ENCODE measurements around the gene TBC1D17.

Gene TBC1D17

DNA sequence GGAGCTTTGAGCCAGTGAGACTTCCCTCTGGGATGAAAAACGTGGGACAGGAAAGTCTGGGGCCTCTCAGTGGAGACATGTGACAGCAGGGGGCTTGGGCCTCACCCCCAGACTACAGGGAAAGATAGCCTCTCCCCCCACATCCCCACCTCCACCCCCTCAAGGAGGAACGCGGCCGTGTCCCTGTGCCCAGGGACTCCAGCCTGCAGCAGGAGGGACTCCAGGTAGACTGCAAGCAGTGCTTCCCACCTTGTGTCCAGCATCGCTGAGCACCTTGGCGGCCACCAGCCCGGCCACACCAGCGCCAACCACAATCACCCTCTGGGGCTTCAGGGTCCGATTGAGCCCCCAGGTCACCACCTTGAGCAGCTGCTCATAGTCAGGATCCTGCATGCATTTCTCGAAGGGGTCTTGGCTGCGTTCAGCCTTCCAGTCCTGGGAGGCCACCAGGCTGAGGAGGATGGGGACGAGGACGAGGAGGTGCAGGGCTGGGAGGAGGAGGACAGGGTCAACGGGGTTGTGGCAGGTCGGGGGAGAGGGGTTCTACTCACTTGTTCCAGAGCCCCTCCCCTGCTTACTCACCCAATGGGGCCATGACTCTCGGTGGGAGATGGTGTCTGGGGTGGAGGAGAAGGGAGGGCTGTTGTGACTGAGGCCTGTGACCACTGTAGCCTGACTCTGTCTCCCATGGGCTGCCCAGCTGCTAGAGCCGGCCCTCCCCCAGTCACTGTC, 18.2 kb downstream of the TBC1D17 start:
- DNase-seq: no peak

DNA sequence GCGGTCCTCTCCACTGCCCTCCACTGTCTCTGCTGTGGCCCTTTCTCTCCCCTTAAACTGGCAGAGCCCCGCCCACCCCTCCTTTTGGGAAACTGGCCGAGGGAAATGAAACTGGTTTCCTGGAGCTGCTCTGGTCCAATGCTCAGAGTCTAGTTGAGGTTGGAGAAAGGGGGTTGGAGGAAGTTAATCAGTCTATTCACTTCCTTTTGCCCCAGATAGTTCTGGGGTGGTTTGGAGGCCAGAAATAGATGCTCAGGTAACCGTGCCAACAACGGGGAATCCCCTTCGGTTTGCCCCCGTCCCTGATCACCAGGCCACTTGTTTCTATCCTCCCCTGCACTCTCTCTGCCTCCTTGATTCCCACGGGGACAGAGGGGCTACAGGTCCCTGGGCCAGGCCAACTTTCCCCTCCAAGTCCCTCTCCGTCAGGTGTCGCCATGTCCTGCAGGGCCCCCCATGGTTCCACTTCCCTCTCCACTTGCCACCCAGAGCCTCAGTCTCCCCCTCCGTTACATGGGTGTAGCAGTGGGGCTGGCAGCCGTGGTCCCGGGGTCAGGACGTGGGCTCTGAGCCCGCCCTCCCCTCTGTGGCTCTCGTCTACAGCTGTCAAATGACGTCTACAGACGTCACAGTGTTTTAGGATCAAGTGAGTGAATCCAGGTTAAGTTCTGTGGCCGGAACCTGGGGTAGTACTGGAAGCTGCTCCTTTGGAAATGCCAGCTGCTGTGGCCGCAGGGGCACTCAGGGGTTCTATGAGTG, 19.5 kb downstream of the TBC1D17 start, which contains the start of gene IL4I1:
TSS of gene IL4I1 (minus strand) at position 25 of the 759 bp plus-strand sequence. CDS start 727 bp downstream, outside the sequence.
- DNase-seq: peak; percentile 66

DNA sequence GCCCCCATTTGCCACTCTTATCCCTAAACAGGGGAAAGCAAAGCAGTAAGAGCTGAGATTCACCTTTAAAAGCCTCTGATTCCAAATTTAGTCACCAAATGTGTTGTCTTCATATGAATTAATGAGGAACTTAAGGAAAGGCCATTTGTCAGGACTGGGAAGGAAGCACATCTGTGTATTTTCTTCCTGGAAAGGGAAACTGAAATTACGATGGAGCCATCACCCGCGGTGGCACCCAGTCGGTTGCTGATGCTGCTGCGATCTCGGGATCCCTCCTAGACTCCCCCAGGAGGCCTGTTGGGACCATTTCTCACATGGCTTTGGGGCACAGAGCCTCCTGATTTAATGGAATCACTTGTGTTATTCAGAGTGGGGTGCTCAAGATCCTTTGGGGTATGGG, 26.6 kb downstream of the TBC1D17 start:
- DNase-seq: no peak

DNA sequence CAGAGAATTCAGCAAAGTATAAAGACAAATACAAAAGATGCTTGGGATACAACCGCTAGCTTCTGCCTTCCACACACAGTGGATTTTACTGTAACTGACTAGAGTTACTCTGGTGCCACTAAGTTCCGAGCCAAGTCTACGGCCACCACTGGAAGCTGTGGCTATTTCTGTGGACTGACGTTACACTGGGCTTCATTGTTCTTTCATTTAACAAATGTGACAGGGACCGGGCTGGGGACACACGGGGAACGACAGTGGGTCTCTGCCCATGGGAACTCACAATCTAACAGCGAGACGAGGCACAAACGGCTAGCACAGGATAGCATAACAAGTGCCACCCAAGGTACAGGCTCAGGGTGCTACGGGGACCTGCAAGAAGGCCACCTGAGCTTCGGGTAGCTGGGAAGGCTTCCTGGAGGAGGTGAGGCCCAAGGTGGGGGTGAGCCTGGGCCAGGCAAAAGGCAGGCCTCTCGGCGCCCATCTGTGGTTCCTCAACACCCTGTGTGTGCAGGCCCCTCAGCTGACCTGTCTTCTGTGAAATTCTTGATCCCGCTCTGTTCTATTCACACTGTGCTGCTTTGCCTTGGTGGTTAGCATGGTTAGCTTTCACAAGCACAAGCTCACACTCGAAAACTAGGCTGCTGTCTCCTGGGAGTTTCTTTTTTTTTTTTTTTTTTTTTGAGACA, 29.5 kb downstream of the TBC1D17 start:
- DNase-seq: no peak

DNA sequence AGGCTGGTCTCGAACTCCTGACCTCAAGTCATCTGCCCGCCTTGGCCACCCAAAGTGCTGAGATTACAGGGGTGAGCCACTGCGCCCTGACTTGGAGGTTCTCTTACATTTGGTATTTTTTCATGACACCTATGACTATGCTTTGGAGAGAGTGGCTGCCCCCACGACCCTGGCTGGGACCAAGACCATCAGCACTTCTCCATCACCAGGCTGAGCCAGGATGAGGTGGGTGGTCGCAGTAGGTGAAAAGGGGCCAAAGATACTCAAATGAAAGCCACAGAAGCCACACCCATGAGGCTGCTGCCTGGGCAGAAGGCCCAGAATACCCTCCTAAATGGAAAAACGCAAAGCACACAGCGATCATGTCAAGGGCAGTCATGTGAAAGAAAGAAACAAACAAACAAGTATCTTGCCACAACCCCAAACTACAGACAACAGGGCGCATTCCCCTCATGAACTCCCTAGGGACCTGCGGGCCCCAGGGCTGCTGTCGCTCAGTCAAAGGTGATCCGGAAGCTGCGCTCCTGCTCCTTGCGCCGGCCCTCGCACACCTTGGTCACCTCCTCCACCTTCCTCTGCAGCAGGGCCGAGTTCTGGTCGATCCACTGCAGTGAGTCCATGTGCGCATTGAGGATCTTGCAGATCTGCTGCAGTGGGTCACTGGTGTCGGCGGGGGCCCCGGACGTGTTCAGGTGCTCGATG, 30.4 kb downstream of the TBC1D17 start:
- no peak for DNase-seq

DNA sequence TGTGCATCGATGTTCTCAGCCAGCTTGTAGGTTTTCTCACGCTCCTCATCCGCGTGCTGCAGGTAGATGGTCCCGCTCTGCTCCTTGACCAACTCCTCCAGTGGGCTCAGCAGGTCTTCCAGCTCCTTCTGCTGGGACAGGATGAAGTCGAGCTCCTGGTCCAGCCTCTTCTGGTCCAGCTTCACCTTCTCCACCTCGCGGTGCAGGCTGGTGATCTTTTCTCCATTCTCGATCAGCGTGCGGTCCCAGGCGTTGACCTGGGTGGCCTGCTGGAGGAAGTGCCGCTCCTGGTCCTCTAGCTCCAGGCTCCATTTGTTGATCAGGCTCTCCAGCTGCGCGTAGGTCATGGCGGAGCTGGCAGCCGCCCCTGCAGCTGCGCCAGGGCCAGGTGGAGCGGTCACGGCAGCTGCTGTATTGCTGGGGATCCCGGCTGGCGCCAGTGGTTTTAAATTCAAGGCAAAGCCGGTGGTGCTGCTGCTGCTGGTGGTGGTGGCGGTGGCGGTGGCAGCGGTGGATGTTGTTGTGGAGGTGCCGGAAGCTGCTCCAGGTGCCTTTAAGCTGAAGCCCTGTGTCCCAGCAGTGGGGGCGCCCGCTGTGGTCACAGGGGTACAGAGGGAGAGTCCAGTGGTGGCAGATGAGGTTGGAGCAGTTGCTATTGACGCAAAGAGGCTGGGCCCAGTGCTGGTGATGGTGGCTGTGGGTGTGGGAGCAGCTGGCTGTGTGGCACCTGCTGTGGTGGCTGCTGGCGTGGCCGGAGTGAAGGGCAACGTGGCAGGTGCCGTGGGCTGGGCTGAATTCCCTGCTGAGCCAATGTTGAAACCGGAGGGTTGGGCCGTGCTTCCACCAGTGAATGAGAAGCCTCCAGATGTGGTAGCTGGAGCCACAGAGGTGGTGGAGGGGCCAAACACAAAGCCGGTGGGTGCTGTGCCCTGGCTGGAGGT, 31.2 kb downstream of the TBC1D17 start:
- no peak for DNase-seq

DNA sequence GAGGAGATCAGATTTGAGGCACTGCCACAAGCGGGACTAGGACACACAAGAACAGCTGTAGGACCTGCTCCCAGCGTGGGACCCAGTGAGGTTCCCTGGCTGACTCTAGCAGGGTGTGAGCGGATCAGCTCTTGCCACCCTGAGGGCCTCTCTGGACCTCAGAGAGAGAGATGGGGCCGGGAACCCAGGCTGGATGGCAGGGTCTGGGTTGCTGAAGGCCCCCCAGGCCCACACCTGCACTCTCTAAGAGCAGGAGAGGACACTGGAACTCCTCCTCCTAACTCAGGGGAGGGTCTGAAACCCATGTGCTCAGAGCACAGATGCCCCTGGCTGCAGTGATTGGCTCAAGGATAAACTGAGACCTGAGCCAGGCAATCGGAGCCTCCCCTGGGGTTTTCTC, 32.7 kb downstream of the TBC1D17 start:
- DNase-seq: no peak

DNA sequence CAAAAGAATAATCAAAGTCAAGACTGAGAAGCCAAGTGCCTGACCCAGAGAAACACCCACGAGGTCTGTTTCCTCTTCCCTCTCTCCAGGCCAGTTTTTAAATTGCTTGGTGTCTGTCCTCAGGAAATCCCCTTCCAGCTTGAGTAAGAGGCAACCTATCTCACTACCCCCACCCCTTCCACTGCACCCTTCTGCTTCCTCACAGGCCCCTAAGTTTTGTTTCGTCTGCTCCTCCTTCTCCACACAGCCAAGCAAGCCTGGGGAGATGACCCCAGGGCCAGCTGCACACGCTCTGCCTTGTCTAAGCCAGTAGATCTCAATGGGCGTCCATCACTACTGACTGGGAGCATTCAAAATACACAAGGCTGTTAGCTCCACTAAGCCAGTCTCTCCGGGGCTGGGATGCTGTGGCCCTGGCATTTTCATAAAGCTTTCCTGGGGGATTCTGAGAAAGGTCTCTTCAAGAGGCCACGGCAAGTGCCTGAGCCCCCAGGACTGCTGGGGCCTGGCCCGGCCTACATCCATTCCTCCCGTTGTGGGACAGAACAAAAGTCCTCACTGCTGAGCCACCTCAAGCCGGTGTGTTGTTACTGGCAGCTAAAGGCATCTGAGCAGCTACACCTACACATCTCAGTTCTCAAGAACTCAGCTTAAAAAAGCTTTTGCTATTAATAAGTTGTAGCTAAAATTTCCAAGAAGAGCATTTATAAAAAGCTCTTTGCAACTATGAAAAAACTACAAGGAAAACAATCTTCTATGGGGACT, 34.1 kb downstream of the TBC1D17 start:
- peak; percentile 47 for DNase-seq

DNA sequence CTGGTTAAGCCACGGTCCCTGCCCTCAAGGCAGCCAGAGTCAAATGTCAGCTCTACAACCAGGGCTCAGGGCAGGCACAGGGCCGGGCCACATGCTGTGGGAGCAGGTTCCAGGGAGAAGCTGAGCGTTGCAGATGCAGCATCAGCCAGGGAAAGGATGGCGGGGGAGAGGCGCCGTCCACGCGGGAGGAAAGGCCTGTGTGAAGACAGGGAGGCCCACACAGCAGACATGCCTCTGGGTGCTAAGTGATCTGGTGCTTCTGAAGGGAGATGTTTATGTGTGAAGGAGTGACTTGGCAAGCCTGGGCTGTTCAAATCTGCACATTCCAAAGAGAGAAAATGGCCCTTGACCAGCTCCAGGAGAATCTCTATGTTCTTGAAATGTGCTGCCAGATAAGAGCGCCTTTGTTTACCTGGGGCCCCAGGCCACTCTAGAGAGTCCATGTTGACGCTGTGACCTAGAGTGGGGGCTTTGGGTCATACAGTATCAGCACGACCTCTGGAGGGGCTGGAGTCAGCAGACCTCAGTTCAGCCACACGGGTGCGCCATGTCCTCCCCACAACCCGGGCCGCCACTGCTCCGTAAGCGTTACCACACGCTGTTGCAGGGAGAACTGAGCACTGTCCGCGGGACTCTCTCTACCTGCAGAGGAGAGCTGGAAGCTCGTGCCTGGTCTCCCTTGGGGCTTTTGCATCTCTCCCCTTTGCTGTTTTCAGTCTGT, 35.6 kb downstream of the TBC1D17 start:
- DNase-seq: no peak

DNA sequence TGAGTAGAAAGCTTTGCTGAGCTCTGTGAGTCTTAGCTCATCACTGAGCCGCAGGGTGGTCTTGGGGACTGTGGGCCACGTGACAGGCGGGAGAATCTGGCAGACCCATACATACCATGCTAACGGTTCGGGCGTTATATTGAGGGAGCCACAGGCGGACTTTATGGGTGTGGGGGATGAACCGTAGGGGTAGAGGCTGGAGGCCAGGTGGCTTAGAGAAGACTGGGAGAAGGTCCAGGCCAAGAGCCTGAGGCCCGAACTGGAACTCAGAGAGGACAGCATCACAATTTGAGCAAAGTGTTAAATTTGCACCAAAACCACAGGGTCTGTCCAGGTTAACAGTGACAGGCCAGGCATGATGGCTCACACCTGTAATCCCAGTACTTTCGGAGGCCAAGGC, 36.2 kb downstream of the TBC1D17 start:
- DNase-seq: no peak

DNA sequence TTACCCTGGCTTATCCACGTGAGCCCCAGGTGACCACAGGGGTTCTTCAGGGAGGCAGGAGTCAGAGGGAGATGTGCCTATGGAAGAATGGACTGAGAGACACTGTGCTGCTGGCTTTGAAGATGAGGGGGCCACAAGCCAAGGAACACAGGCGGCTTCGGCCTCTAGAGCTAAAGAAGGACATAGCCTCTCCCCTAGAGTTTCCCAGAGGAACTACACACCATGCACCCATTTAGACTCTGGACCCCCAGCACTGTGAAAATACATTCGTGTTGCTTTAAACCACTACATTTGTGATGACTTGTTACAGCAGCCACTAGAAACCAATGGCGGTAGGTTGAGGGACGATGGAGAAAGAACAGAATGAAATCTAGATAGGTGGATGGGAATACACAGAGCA, 37.8 kb downstream of the TBC1D17 start:
- no peak for DNase-seq

DNA sequence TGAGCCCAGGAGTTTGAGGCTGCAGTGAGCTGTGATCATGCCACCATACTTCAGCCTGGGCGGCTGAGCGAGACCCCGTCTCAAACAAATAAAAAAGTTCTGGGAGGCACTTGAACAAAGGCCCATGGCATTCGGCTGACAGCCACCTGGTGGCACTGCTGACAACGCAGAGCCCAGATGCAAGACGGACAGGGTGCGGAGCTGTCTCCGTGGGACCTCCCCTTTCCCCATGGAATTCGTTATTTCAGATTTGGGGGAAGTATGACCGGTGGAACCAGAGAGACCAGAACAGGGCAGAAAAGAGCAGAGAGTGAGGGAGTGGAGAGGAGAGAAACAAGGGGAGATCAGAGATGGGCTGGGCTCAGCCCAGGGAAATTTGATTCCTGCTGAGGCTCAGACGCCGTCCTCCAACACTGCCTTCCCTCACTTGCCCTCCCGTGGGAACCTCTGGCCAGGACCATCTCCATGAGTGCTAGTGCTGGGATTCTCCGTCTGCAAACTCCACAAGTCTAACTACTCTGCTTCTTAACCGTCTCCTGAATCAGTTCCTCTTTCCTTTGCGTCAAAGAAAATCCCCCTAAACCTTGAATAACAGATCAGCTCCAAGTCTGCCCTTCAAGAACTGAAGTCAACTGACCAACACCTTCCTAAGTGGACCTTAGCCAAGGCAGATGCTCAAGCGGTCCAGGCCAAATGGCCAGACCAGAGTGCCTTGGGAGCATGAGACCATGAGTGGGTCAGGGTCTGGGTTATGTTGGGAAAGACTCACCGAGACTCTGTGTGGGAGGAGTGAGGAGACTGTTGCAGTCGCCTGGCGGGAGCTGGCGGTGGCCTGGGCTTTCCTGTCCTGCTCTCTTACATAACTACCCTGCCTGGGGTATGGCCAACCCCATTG, 39.6 kb downstream of the TBC1D17 start:
- no peak for DNase-seq

DNA sequence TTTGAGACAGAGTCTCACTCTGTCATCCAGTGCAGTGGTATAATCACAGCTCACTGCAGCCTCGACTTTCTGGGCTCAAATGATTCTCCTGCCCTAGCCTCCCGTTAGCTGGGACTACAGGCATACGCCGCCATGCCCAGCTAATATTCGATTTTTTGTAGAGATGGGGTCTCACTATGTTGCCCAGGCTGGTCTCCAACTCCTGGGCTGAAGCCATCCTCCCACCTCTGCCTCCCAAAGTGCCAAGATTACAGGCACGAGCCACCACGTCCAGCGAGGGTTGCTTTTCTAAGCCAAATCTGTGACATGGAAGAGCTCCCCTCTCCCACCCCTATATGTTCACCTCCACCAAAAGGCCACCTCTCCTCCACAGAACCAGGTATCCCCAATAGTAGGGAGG, 40.6 kb downstream of the TBC1D17 start:
- DNase-seq: no peak

DNA sequence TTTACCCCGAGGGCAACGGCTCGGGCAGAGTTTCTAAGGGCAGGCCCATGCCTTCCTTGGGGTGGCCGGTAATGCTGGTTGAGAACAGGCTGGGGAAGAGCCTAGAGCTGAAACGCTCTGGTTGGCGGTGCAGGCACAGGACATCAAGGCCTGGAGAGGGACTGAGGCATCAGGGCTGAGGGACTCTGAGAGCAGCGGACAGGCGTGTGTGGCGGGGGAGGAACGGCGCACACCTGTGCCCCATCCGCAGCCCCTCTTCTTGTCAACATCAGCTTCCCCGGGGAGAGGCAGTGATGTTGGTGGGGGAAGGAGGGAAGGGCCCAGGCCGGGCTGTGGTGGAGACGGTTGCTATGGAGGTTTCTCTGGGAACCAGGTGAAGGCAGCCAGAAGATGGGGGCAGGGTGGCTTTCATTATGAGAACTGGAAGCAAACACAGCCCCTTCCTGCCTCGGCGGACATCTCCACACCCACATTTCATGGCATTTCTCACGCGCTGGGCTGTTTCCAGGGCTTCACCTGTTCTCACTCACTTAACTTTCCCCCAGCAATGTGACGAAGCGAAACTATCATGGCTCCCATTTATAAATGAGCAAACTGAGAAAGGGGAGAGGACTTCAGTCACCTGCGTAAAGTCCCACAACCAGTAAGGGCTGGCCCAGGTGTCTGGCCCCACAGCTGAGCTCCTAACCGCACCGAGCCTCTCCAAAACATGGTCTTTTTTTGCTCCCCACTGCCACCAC, 43.3 kb downstream of the TBC1D17 start:
- no peak for DNase-seq

DNA sequence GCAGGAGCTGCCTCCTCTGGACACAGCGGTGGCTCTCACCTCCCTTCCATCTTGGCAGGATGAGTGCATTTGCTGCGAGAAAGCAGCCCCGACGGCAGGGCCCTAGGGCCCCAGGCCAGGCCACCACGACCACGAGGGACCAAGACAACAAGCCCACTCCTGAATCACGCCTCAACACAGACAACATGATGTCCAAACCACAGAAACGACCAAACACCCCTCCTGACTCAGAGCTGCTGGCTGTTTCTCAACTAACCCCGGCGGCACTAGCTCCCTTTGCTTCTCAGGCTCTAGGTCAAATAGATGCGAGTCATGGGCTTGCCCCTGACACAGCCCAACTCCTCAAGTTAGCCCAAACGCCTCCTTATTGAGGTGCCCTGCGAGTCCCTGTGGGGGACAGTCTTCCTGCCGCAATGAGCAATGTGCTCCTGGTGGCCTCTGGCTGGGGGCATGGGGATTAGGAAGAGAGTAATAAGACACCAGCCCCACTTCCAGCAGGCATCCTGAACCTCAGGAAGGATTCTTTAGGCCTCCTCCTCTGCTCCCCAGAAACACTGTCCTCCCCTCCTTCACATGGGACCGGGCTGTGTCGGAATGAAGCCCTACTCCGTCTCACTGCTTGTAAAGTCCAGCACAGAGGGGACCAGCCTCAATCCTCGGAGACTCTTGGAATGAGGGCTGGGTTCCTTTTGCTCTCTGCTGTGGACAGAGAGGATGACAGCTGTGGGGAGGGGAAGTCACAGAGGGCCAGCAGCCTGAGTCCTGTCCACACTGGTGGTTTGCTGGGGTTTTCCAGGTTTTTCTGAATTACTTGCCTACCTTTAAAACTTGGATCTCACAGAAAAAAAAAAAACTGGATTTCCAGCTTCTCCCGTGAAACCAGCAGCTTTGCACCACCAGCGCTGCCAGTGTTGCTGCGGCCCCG, 44.6 kb downstream of the TBC1D17 start:
- DNase-seq: no peak

DNA sequence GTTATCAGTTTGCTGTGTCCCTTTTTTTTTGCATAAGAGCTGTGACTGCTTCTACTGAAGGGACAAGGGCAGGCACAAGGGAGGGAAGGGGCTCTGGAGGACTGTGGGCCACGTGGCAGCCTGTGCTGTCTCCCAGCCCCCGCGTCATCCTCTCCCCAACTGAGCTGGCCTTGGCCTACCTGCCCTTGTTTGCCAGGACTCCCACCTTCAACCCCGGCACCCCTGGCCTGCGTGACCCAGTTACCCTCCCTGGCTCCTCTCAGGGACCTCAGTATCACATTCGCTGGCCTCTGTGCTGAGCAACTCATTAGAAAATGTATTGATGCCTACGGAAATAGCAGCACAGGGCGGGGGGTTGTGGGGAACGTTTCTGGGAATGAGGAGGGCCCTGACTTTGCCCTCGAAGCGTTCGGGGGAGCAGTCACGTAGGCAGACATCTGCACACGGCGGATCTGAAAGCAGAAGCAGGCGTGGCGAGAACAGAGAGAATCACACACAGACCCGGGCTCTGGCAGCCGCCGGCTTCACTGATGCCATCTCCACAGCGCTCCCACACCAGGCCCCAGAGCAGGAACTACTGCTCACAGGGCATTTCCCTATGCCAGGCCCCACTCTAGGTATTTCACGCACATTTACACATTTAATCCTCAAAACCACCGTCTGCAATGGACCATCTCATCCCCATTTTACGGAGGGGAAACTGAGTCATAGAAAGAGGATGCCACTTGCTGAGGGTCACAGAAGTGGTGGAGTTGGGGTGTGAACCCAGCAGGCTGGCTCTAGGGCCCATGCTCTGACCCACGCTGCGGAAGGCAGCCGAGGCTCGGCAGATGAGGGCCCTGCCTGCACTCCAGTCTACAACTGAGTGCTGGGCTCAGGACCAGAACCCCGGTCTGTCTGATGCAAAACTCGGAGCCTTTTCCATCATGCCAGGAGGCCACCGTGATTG, 45.8 kb downstream of the TBC1D17 start:
- no peak for DNase-seq
